ENCODE results near the gene TRIO. TPM values are rescaled to one million over a fixed set of nuclear protein-coding genes. Genes with fewer than 3 reads are reported as not detected.

The TRIO gene
- total and polyA plus RNA-seq, 4 donors: 23.8 to 243 (median 110) TPM

DNA sequence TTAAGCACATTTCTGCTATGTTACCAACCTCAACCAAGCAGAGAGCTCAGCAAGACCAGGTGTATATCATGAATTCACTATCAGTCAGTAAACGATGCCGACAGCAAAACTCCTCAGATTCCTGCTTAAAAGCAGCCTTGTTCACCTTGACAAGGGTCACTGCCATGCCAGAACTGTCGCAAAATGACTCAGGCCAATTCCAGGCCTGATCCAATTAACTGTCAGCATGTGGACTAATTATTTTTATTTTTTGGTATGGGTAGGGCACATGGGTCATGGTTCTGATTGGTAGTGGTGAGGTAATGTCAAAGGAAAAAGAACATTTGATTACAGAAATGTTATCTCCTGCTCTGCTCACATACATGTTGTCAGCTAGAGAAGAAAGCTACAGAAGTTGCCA lies 224.2 kb downstream of the TRIO start:
- Histone ChIP-seq H3K36me3 (ENCODE audit: control insufficient read depth in 4 of 4, insufficient read depth in 4 of 4, low read length in 4 of 4) (peaks cover 37 to 60% (median 44%) of the 10 kb centered on the region in 4 donors), H3K27ac (ENCODE audit: low read depth in 1 of 2, low read length in 1 of 2) (no peak overlapping the region), H3K4me1 (ENCODE audit: control insufficient read depth in 5 of 5, insufficient read depth in 5 of 5, low read length in 5 of 5) (peaks cover 0 to 4% (median 0%) of the 10 kb centered on the region in 5 donors), H3K9me3 (ENCODE audit: control insufficient read depth in 4 of 4, insufficient read depth in 3 of 4, low read length in 3 of 4) (no peaks in the 10 kb centered on the region), H3K27me3 (ENCODE audit: control insufficient read depth in 3 of 3, insufficient read depth in 3 of 3, low read length in 2 of 3) (no peaks in the 10 kb centered on the region), H3K4me3 (no peak overlapping the region), H3K9ac (ENCODE audit: insufficient read depth in 1 of 2, low read length in 2 of 2) (no peak overlapping the region)
- WGBS, 2 donors: 97 to 98% methylated on average over 3 of the region's 3 CpGs
- ATAC-seq (ENCODE audit: insufficient read depth, low FRiP score) (no peak), DNase-seq (no peak)
- TF ChIP-seq, protein P1, sequence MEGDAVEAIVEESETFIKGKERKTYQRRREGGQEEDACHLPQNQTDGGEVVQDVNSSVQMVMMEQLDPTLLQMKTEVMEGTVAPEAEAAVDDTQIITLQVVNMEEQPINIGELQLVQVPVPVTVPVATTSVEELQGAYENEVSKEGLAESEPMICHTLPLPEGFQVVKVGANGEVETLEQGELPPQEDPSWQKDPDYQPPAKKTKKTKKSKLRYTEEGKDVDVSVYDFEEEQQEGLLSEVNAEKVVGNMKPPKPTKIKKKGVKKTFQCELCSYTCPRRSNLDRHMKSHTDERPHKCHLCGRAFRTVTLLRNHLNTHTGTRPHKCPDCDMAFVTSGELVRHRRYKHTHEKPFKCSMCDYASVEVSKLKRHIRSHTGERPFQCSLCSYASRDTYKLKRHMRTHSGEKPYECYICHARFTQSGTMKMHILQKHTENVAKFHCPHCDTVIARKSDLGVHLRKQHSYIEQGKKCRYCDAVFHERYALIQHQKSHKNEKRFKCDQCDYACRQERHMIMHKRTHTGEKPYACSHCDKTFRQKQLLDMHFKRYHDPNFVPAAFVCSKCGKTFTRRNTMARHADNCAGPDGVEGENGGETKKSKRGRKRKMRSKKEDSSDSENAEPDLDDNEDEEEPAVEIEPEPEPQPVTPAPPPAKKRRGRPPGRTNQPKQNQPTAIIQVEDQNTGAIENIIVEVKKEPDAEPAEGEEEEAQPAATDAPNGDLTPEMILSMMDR (IDR thresholded peaks at IDR 0.05; ENCODE audit: control extremely low read depth, extremely low read depth): no peak

DNA sequence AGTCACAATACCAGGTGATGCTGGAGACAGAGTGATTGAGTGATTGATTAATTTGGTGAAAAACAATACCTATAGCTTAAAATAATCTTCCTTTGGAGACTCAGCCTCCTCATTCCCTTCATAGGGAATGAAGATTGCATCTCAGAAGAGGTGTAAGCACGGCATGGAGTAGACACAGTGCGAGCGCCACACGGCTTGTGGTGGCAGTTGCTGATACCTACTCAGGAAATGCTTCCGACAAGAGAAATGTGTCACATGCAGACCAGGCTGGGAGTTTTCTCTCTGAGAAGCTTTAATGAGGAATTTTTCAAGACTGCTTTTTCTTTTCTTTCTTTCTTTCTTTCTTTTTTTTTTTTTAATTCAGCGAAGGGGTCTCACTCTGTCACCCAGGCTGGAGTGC lies 226.6 kb downstream of the TRIO start:
- no peak for DNase-seq
- H3K27ac ChIP-seq (ENCODE audit: low read depth in 1 of 2, low read length in 1 of 2): no peak overlapping the region
- ATAC-seq (ENCODE audit: insufficient read depth, low FRiP score): no peak
- TF ChIP-seq, protein P1 (IDR thresholded peaks at IDR 0.05; ENCODE audit: control extremely low read depth, extremely low read depth): no peak
- H3K4me1 ChIP-seq (ENCODE audit: control insufficient read depth in 5 of 5, insufficient read depth in 5 of 5, low read length in 5 of 5): peaks cover 0 to 2% (median 0%) of the 10 kb centered on the region in 5 donors
- H3K36me3 ChIP-seq (ENCODE audit: control insufficient read depth in 4 of 4, insufficient read depth in 4 of 4, low read length in 4 of 4): peaks cover 39 to 60% (median 45%) of the 10 kb centered on the region in 4 donors
- H3K27me3 ChIP-seq (ENCODE audit: control insufficient read depth in 3 of 3, insufficient read depth in 3 of 3, low read length in 2 of 3): no peaks in the 10 kb centered on the region
- no peak overlapping the region for H3K4me3 ChIP-seq
- no peak overlapping the region for H3K9ac ChIP-seq (ENCODE audit: insufficient read depth in 1 of 2, low read length in 2 of 2)
- 84 to 93% methylated on average over 6 of the region's 6 CpGs for WGBS, 2 donors
- H3K9me3 ChIP-seq (ENCODE audit: control insufficient read depth in 4 of 4, insufficient read depth in 3 of 4, low read length in 3 of 4): no peaks in the 10 kb centered on the region

DNA sequence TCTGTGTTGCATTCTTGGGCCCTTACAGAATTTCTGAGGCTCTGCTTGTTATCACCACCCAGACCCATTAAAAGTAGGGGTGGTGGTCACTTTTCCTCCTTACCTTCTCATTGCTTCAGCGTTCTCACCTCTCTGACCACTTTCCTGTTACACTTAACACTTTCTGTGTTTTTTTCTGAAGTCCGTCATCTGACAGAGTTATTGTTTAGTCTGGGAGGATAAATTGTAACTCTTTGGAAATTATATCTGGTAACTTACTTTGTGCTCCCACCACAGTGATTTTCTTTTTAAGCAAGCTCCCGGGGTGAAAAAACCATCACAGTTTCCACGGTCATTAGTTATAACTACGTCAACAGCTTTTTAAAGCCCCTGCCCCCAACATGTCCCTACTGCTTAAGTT lies 227.2 kb downstream of the TRIO start:
- 88 to 89% methylated on average over 5 of the region's 5 CpGs for WGBS, 2 donors
- peaks cover 34 to 55% (median 39%) of the 10 kb centered on the region in 4 donors for H3K36me3 ChIP-seq (ENCODE audit: control insufficient read depth in 4 of 4, insufficient read depth in 4 of 4, low read length in 4 of 4)
- peaks cover 0 to 2% (median 0%) of the 10 kb centered on the region in 5 donors for H3K4me1 ChIP-seq (ENCODE audit: control insufficient read depth in 5 of 5, insufficient read depth in 5 of 5, low read length in 5 of 5)
- H3K27ac ChIP-seq (ENCODE audit: low read depth in 1 of 2, low read length in 1 of 2): no peak overlapping the region
- no peak for DNase-seq
- no peaks in the 10 kb centered on the region for H3K9me3 ChIP-seq (ENCODE audit: control insufficient read depth in 4 of 4, insufficient read depth in 3 of 4, low read length in 3 of 4)
- TF ChIP-seq, protein P1 (IDR thresholded peaks at IDR 0.05; ENCODE audit: control extremely low read depth, extremely low read depth): no peak
- H3K27me3 ChIP-seq (ENCODE audit: control insufficient read depth in 3 of 3, insufficient read depth in 3 of 3, low read length in 2 of 3): no peaks in the 10 kb centered on the region
- no peak overlapping the region for H3K4me3 ChIP-seq
- no peak for ATAC-seq (ENCODE audit: insufficient read depth, low FRiP score)
- no peak overlapping the region for H3K9ac ChIP-seq (ENCODE audit: insufficient read depth in 1 of 2, low read length in 2 of 2)

DNA sequence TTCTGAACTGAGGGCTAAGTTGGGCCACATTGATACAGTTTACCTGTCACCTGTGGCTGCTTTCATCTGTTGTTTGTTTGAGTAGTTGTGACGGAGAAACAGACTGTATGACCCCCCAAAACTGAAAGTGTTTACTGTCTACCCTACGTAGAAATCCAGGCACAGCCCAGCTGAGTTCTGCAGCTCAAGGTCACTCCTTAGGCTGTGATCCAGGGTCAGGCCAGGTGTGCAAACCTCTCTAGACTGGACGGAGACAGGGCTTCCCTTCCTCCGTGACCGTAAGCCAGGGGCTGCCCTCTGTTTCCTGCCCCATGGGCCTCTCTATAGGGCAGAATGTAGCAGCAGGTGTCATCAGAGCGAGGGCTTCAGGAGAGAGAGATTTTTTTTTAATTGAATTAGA lies 230.5 kb downstream of the TRIO start:
- peaks cover 0 to 2% (median 0%) of the 10 kb centered on the region in 5 donors for H3K4me1 ChIP-seq (ENCODE audit: control insufficient read depth in 5 of 5, insufficient read depth in 5 of 5, low read length in 5 of 5)
- WGBS, 2 donors: 85 to 90% methylated on average over 6 of the region's 6 CpGs
- H3K9ac ChIP-seq (ENCODE audit: insufficient read depth in 1 of 2, low read length in 2 of 2): no peak overlapping the region
- no peak overlapping the region for H3K27ac ChIP-seq (ENCODE audit: low read depth in 1 of 2, low read length in 1 of 2)
- TF ChIP-seq, protein P1 (IDR thresholded peaks at IDR 0.05; ENCODE audit: control extremely low read depth, extremely low read depth): no peak
- ATAC-seq (ENCODE audit: insufficient read depth, low FRiP score) (no peak), DNase-seq (no peak)
- peaks cover 17 to 43% (median 30%) of the 10 kb centered on the region in 4 donors for H3K36me3 ChIP-seq (ENCODE audit: control insufficient read depth in 4 of 4, insufficient read depth in 4 of 4, low read length in 4 of 4)
- H3K4me3 ChIP-seq: no peak overlapping the region
- no peaks in the 10 kb centered on the region for H3K27me3 ChIP-seq (ENCODE audit: control insufficient read depth in 3 of 3, insufficient read depth in 3 of 3, low read length in 2 of 3)
- peaks cover 0 to 2% (median 0%) of the 10 kb centered on the region in 4 donors for H3K9me3 ChIP-seq (ENCODE audit: control insufficient read depth in 4 of 4, insufficient read depth in 3 of 4, low read length in 3 of 4)

Data from lung (tissue), 12 donors.